DOHH2 (cell line): ENCODE data around the gene DPYD.

Experiments used
- CTCF ChIP-seq: fragments of 200-600 bp; sonication (generic); IDR thresholded peaks from one replicate; pipeline ENCODE4 v1.5.1; 2014; ENCODE audit warnings: antibody characterized with exemption, mild to moderate bottlenecking, low read depth, low read length; ENCODE audit not compliant: poor library complexity, severe bottlenecking
- EZH2phosphoT487 ChIP-seq: fragments of 200-600 bp; sonication (generic); IDR thresholded peaks from 2 replicates; pipeline ENCODE4 v1.6.1; 2017; ENCODE audit warnings: borderline replicate concordance, mild to moderate bottlenecking, antibody characterized with exemption, low read length, moderate library complexity, mixed read lengths

- no peak for TF ChIP-seq CTCF
- no peak for TF ChIP-seq EZH2phosphoT487
Observed at GRCh38 chr1:97545446-97545845, 375.4 kb downstream of the DPYD start.
